A673 (cell line): ENCODE results near the gene OLA1.

Experiments used
- CTCF ChIP-seq: fragments of 300-800, 200-600 bp; sonication (generic); conservative IDR thresholded peaks from 2 replicates; pipeline ENCODE4 v1.5.1; 2017; ENCODE audit warnings: low read depth, mild to moderate bottlenecking, antibody characterized with exemption, low read length, moderate library complexity, mixed read lengths
- EZH2 ChIP-seq: fragments of 200-600 bp; sonication (generic); IDR thresholded peaks from 2 replicates; pipeline ENCODE4 v1.6.1; 2017; ENCODE audit warnings: borderline replicate concordance, low read depth, mild to moderate bottlenecking, mixed read lengths, antibody characterized with exemption, low read length; ENCODE audit not compliant: poor library complexity, severe bottlenecking

DNA sequence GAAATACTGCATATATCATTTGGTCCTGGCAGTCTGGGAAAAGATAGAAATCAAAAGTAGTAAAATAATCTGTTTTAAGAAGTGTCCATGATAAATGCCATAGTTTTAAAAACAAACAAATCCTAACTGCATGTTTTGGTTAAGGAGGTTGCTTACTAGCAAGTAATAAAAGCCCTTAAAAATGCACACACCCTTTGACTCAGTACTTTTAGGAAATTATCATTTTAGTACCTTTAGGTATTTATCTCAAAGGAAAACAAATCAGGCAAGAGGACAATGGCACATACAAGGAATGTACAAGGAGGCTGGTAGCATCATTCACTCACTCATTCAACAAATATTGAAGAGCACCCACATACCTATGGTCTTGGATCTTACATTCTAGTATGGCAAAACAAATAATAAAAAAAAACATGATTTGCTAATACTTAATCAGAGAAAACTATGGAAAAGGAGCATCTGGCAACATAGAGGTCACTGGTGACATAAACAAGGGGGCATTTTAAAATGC is 67.6 kb downstream of the OLA1 start:
- no peak for TF ChIP-seq CTCF
- TF ChIP-seq EZH2, result no peak
